IMR-90 (cell line): ENCODE data around the gene C1QL2. TPM values are rescaled to one million over a fixed set of nuclear protein-coding genes. Genes with fewer than 3 reads are reported as not detected.

ENCODE experiments used
- ATAC-seq: fragments of 200-7000 bp; cut with Tn5 transposase; 2 replicates; pipeline ENCODE4 v1.9.1; 2020; ENCODE audit warnings: low read depth, mild to moderate bottlenecking, moderate library complexity
- BruUV-seq: library from RNA; stranded (reverse); fragments of 400-500 nt; replicated peaks from 2 replicates; lab custom pipeline; 2021; lab: Mats Ljungman, UMichigan
- CTCF ChIA-PET: fragments of 300-600 bp; formaldehyde crosslinking; extraction: SDS; loops from one replicate; lab custom pipeline; 2021; ENCODE audit warnings: antibody characterized with exemption; lab: Yijun Ruan, JAX
- POLR2A ChIA-PET: fragments of 300-600 bp; sonication (Branson Sonifier 250); formaldehyde crosslinking; loops from one replicate; lab custom pipeline; 2022; ENCODE audit warnings: antibody characterized with exemption; ENCODE audit not compliant: unreplicated experiment; lab: Charles Lee
- DNase-seq: peaks from one replicate; pipeline ENCODE4 v3.0.0; 2013
- H2AFZ ChIP-seq: replicated peaks from 2 replicates; pipeline ENCODE3; 2013; ENCODE audit warnings: low read length, mild to moderate bottlenecking; ENCODE audit not compliant: poor library complexity
- H2AK5ac ChIP-seq: 2 replicates; pipeline ENCODE4 v1.6.1; 2013; ENCODE audit warnings: low read depth, low read length, inconsistent platforms
- H2AK9ac ChIP-seq: replicated peaks from 2 replicates; pipeline ENCODE3; 2013; ENCODE audit warnings: mild to moderate bottlenecking, low read depth, low read length, moderate library complexity; ENCODE audit not compliant: poor library complexity
- H2BK120ac ChIP-seq: 2 replicates; pipeline ENCODE4 v1.6.1; 2013; ENCODE audit warnings: low read depth, low read length, inconsistent platforms
- H2BK15ac ChIP-seq: 3 replicates; pipeline ENCODE4 v1.6.1; 2013; ENCODE audit warnings: low read depth, low read length, inconsistent platforms
- H2BK20ac ChIP-seq: 2 replicates; pipeline ENCODE4 v1.6.1; 2013; ENCODE audit warnings: low read depth, mild to moderate bottlenecking, inconsistent platforms, low read length, moderate library complexity
- H2BK5ac ChIP-seq: 2 replicates; pipeline ENCODE4 v1.6.1; 2013; ENCODE audit warnings: mild to moderate bottlenecking, low read depth, low read length, inconsistent platforms; ENCODE audit not compliant: poor library complexity, severe bottlenecking
- H3K14ac ChIP-seq: replicated peaks from 2 replicates; pipeline ENCODE4 v1.6.1; 2013; ENCODE audit warnings: low read depth, low read length, inconsistent platforms
- H3K18ac ChIP-seq: 2 replicates; pipeline ENCODE4 v1.6.1; 2013; ENCODE audit warnings: low read depth, low read length, control low read depth
- H3K23ac ChIP-seq: 2 replicates; pipeline ENCODE4 v1.6.1; 2013; ENCODE audit warnings: low read depth, low read length, inconsistent platforms
- H3K27ac ChIP-seq: 2 replicates; pipeline ENCODE4 v1.5.1; 2013; ENCODE audit warnings: mild to moderate bottlenecking, control low read depth, low read length; ENCODE audit not compliant: insufficient read depth
- H3K27me3 ChIP-seq: 2 replicates; pipeline ENCODE4 v1.6.1; 2013; ENCODE audit warnings: low read length; ENCODE audit not compliant: control insufficient read depth, insufficient read depth
- H3K36me3 ChIP-seq: 2 replicates; pipeline ENCODE4 v1.6.1; 2013; ENCODE audit warnings: low read length, mixed read lengths; ENCODE audit not compliant: control insufficient read depth, insufficient read depth
- H3K4ac ChIP-seq: 2 replicates; pipeline ENCODE4 v1.6.1; 2013; ENCODE audit warnings: low read depth, low read length, inconsistent platforms
- H3K4me1 ChIP-seq: 2 replicates; pipeline ENCODE4 v1.6.1; 2013; ENCODE audit warnings: low read length, mixed read lengths; ENCODE audit not compliant: control insufficient read depth, insufficient read depth
- H3K4me2 ChIP-seq: 2 replicates; pipeline ENCODE4 v1.6.1; 2013; ENCODE audit warnings: low read depth, mild to moderate bottlenecking, control low read depth, low read length, moderate library complexity
- H3K4me3 ChIP-seq: 2 replicates; pipeline ENCODE4 v1.5.1; 2013; ENCODE audit warnings: low read depth, mild to moderate bottlenecking, control low read depth, low read length, moderate library complexity; ENCODE audit not compliant: insufficient read depth
- H3K56ac ChIP-seq: 2 replicates; pipeline ENCODE4 v1.6.1; 2013; ENCODE audit warnings: low read length, inconsistent platforms; ENCODE audit not compliant: insufficient read depth; ENCODE audit errors: extremely low read depth
- H3K79me1 ChIP-seq, 2 experiments: 2 replicates each; pipeline ENCODE4 v1.6.1; 2013; ENCODE audit warnings: low read length in 2 of 2, inconsistent platforms in 1 of 2, low read depth in 1 of 2
- H3K9ac ChIP-seq: 2 replicates; pipeline ENCODE4 v1.6.1; 2013; ENCODE audit warnings: low read depth, low read length, control low read depth
- H3K9me1 ChIP-seq: 2 replicates; pipeline ENCODE4 v1.6.1; 2013; ENCODE audit warnings: low read length, inconsistent platforms; ENCODE audit not compliant: insufficient read depth
- H3K9me3 ChIP-seq: 2 replicates; pipeline ENCODE4 v1.6.1; 2013; ENCODE audit warnings: low read length; ENCODE audit not compliant: control insufficient read depth, insufficient read depth
- H4K20me1 ChIP-seq: 2 replicates; pipeline ENCODE4 v1.6.1; 2013; ENCODE audit warnings: low read length, inconsistent platforms; ENCODE audit not compliant: insufficient read depth
- H4K5ac ChIP-seq: 2 replicates; pipeline ENCODE4 v1.6.1; 2013; ENCODE audit warnings: mild to moderate bottlenecking, low read depth, low read length, control low read depth
- H4K8ac ChIP-seq, 2 experiments: 2 replicates each; pipeline ENCODE4 v1.6.1; 2013; ENCODE audit warnings: low read depth in 2 of 2, low read length in 2 of 2, control low read depth in 1 of 2, inconsistent platforms in 1 of 2
- H4K91ac ChIP-seq: 2 replicates; pipeline ENCODE4 v1.6.1; 2013; ENCODE audit warnings: low read depth, low read length, inconsistent platforms; ENCODE audit not compliant: insufficient read depth
- CEBPB ChIP-seq: IDR thresholded peaks from 2 replicates; pipeline ENCODE4 v1.6.1; 2012; ENCODE audit warnings: low read depth, low read length, improper control_type of control experiment
- WGBS, 2 experiments: methylation state at CpG; one replicate each; pipeline versions ENCODE4 v1.1.5 to v1.1.7; 2013; ENCODE audit warnings: missing lambda C conversion rate in 2 of 2; ENCODE audit not compliant: insufficient read length in 1 of 2; ENCODE audit errors: extremely low coverage in 2 of 2; 5-methylcytosine and 5-hydroxymethylcytosine counted together
- dilution Hi-C: fragments of 300-500 bp; cut with HindIII; formaldehyde crosslinking; loops from one replicate; pipeline ENCODE4 v1.14.3; 2018; ENCODE audit warnings: low sequenced_read_pairs; ENCODE audit not compliant: unreplicated experiment
- in situ Hi-C: fragments of 300-500 bp; cut with MboI; formaldehyde crosslinking; loops from 3 replicates; pipeline ENCODE4 v1.14.3; 2019; ENCODE audit warnings: low sequenced_read_pairs, inconsistent platforms, mixed read lengths
- intact Hi-C: fragments of 100-400 bp; cut with micrococcal nuclease; formaldehyde crosslinking; loops from 2 replicates; pipeline ENCODE4 v1.10.0; 2022
- polyA plus RNA-seq, 3 experiments: library from polyadenylated mRNA; depleted of rRNA; stranded (reverse); fragments of >200 nt; gene quantifications; 2 replicates each; pipeline ENCODE4 v1.2.3, GENCODE V29; 2012; ENCODE audit warnings: low replicate concordance in 1 of 3
- total RNA-seq: library from RNA; depleted of rRNA; stranded (reverse); fragments of >200 nt; gene quantifications from 2 replicates; pipeline ENCODE4 v1.2.3, GENCODE V29; 2012

C1QL2 gene
- total and polyA plus RNA-seq, 2 of the 4 experiments (the other 2 are of a cell fraction) = not detected

- in situ Hi-C loops = no loop called here
- no peak overlapping the region for H4K8ac ChIP-seq
- dilution Hi-C loops = no loop called here
- H2BK5ac ChIP-seq = no peak overlapping the region
- H3K79me1 ChIP-seq = no peaks in the 10 kb centered on the region
- H2AK5ac ChIP-seq = no peak overlapping the region
- no peaks in the 10 kb centered on the region for H3K9me3 ChIP-seq
- no peak overlapping the region for H2BK120ac ChIP-seq
- intact Hi-C loops = no loop called here
- no peak overlapping the region for H4K91ac ChIP-seq
- H4K5ac ChIP-seq = no peak overlapping the region
- H3K4me3 ChIP-seq = no peak overlapping the region
- DNase-seq (no peak), ATAC-seq (no peak)
- ChIA-PET POLR2A (no interaction called here), CTCF (no interaction called here)
- no peak overlapping the region for H3K56ac ChIP-seq
- no peaks in the 10 kb centered on the region for H4K20me1 ChIP-seq
- H2BK20ac ChIP-seq = no peak overlapping the region
- TF ChIP-seq CEBPB = no peak
- no peak overlapping the region for H3K4ac ChIP-seq
- H3K9me1 ChIP-seq = no peaks in the 10 kb centered on the region
- H2AK9ac ChIP-seq = no peak overlapping the region
- BruUV-seq = no TSS peak
- H3K18ac ChIP-seq = no peak overlapping the region
- no peaks in the 10 kb centered on the region for H3K36me3 ChIP-seq
- no peak overlapping the region for H3K14ac ChIP-seq
- WGBS, 2 experiments = no CpG with 5 or more reads among the region's 6 CpGs
- no peak overlapping the region for H2AFZ ChIP-seq
- H3K4me2 ChIP-seq = no peak overlapping the region
- no peak overlapping the region for H3K23ac ChIP-seq
- peaks cover 11% of the 10 kb centered on the region for H3K4me1 ChIP-seq
- no peak overlapping the region for H2BK15ac ChIP-seq
- peaks cover 8% of the 10 kb centered on the region for H3K27me3 ChIP-seq
- no peak overlapping the region for H3K9ac ChIP-seq
- no peak overlapping the region for H3K27ac ChIP-seq
Measured at GRCh38 chr2:119192893-119193292, 34.3 kb upstream of the C1QL2 start.
